Right lobe of liver (tissue), 6 donors: ENCODE measurements around the gene SLC25A13. TPM values are rescaled to one million over a fixed set of nuclear protein-coding genes. Genes with fewer than 3 reads are reported as not detected.
A peak's percentile ranks its signal among the peaks of the same experiment; 100 is the strongest.

Experiments
- ATAC-seq, 4 donors: fragments of 200-7000 bp; cut with Tn5 transposase; one replicate each; pipeline ENCODE4 v1.9.1; 2020; ENCODE audit warnings: mild to moderate bottlenecking in 4 of 4, moderate library complexity in 4 of 4
- DNase-seq, 3 donors: peaks; one replicate each; pipeline ENCODE4 v3.0.0-alpha.2; 2020
- H3K27ac ChIP-seq, 3 donors: fragments of 200-600 bp; one replicate each; pipeline ENCODE4 v1.8.0; 2022
- H3K27me3 ChIP-seq, 2 donors: fragments of 200-600 bp; one replicate each; pipeline ENCODE4 v1.8.0; 2022
- H3K36me3 ChIP-seq, 4 donors: fragments of 200-600 bp; sonication (generic) in 1 of 4; one replicate each; pipeline versions ENCODE4 v1.5.1 to v1.8.0; 2017 to 2022; ENCODE audit warnings: control low read depth in 1 of 4
- H3K4me1 ChIP-seq, 4 donors: fragments of 200-600 bp; sonication (generic) in 1 of 4; one replicate each; pipeline versions ENCODE4 v1.5.1 to v1.8.0; 2017 to 2022; ENCODE audit warnings: control low read depth in 1 of 4
- H3K4me3 ChIP-seq, 3 donors: fragments of 200-600 bp; one replicate each; pipeline ENCODE4 v1.8.0; 2022
- H3K9me3 ChIP-seq, 4 donors: fragments of 200-600 bp; sonication (generic) in 1 of 4; one replicate each; pipeline versions ENCODE4 v1.5.1 to v1.8.0; 2017 to 2022; ENCODE audit warnings: control low read depth in 1 of 4
- POLR2A ChIP-seq: fragments of 450-650 bp; IDR thresholded peaks from one replicate; pipeline ENCODE4 v1.6.1; 2017; ENCODE audit warnings: antibody characterized with exemption, mild to moderate bottlenecking
- WGBS: methylation state at CpG from one replicate; pipeline ENCODE4 v1.1.6; 2018; ENCODE audit warnings: low coverage, low lambda C conversion rate; ENCODE audit not compliant: insufficient coverage; ENCODE audit errors: missing lambda C conversion rate; 5-methylcytosine and 5-hydroxymethylcytosine counted together
- intact Hi-C, 2 donors: fragments of 100-400 bp; cut with DNase I; formaldehyde crosslinking; loops; one replicate each; pipeline versions ENCODE4 v1.11.2 to v1.14.1; 2022
- total RNA-seq, 6 experiments: library from RNA; depleted of rRNA in 2 of 6; stranded (reverse); fragments of >200 nt in 2 of 6; fragmentation: NEBNext Ultra II Directional in 3 of 6; extraction: Animal tissue kit (Norgen Biotek cat#: 25700) in 3 of 6; gene quantifications; one replicate each; pipeline versions ENCODE4 v1.1.0 to v1.2.4, GENCODE V29; 2016 to 2023
- TF ChIP-seq, protein P1 (sequence below), 4 donors: fragments of 200-600 bp in 3 of 4; fragments of 450-650 bp in 1 of 4; IDR thresholded peaks; one replicate each; pipeline versions ENCODE4 v1.5.1 to v1.8.0; 2016 to 2022; ENCODE audit warnings: antibody characterized with exemption in 4 of 4, mild to moderate bottlenecking in 2 of 4
- donor health status: DM: no; HTN: yes; CAD: no.
- donor health status: DM: no; HTN: no; CAD: no.
- donor health status: DM: no; HTN: no; CAD: no.
- donor health status: DM: no; HTN: yes; CAD: no.
- donor health status: DM: no; HTN: yes; CAD: no.

SLC25A13 gene
- total RNA-seq, 6 experiments from 2014 or later: 54.5 to 110 (median 83.0) TPM

DNA sequence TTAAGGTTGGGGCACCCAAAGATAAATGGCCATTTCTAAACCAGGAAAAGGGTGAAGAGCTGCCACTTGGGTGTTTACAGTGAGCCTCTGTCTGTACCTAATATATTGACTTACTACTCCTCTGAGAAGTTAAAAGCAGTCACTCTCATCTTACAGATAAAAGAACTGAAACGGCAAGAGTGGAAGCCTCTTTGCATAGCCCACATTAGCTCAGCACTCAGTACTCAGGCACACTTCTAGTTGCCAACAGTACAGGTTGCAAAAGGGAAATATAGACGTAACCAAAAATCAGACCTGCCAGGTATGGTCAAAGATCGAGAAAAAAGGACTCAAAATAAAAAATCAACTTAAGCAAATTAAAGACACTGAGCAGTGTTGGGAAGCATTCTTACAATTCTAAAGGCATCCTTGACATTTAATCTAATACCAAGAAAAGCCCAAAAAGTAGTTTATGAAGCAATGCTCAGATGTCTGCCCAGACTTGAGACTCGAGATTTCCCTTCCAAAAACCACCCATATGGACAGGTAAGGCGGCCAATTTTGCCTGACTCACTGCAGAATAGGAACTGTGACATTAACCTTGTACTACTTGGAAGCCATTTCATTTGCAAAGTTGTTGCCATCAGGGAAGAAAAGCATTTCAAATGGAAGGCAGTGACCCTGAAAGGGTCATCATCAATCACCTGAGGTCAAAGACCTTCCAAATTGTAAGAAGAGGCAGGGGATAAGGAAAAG is 139.3 kb downstream of the SLC25A13 start:
- peaks cover 0 to 38% (median 14%) of the 10 kb centered on the region in 4 donors for H3K36me3 ChIP-seq
- no peaks in the 10 kb centered on the region for H3K9me3 ChIP-seq
- peaks cover 0 to 10% (median 0%) of the 10 kb centered on the region in 4 donors for H3K4me1 ChIP-seq
- intact Hi-C loops: no loop called here
- H3K4me3 ChIP-seq: no peak overlapping the region
- no peak for DNase-seq
- whole genome bisulfite sequencing: 50% methylated on average over 4 of the region's 5 CpGs
- peak; percentile 46 to 76 (median 52) for ATAC-seq
- no peak overlapping the region for H3K27ac ChIP-seq
- no peaks in the 10 kb centered on the region for H3K27me3 ChIP-seq
- TF ChIP-seq, protein P1, sequence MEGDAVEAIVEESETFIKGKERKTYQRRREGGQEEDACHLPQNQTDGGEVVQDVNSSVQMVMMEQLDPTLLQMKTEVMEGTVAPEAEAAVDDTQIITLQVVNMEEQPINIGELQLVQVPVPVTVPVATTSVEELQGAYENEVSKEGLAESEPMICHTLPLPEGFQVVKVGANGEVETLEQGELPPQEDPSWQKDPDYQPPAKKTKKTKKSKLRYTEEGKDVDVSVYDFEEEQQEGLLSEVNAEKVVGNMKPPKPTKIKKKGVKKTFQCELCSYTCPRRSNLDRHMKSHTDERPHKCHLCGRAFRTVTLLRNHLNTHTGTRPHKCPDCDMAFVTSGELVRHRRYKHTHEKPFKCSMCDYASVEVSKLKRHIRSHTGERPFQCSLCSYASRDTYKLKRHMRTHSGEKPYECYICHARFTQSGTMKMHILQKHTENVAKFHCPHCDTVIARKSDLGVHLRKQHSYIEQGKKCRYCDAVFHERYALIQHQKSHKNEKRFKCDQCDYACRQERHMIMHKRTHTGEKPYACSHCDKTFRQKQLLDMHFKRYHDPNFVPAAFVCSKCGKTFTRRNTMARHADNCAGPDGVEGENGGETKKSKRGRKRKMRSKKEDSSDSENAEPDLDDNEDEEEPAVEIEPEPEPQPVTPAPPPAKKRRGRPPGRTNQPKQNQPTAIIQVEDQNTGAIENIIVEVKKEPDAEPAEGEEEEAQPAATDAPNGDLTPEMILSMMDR (IDR thresholded peaks at IDR 0.05): no peak
- TF ChIP-seq POLR2A: no peak

DNA sequence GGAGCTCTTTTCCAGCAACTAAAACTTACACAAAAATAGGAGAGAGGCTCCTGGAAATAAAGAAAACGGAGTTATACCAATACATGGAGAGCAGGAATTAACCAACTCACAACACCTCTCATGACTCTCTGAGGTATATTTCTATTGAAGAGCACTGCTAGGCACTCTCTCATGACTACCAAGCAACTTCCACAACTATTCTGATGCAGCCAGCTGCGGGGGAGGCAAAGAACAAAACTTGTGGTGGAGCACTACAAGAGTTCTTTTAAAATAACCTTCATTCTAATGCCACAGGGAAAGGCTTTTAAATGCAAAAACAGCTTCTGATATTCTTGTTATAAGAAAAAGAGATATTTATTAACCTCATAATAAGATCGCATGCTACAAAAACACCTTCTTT is 140.7 kb downstream of the SLC25A13 start:
- TF ChIP-seq, protein P1 (IDR thresholded peaks at IDR 0.05): no peak
- TF ChIP-seq POLR2A: no peak
- Histone ChIP-seq H3K4me1 (peaks cover 0 to 10% (median 0%) of the 10 kb centered on the region in 4 donors), H3K4me3 (no peak overlapping the region), H3K9me3 (no peaks in the 10 kb centered on the region), H3K27ac (no peak overlapping the region), H3K36me3 (peaks cover 0 to 43% (median 14%) of the 10 kb centered on the region in 4 donors), H3K27me3 (no peaks in the 10 kb centered on the region)
- WGBS: 84% methylated on average over 3 of the region's 3 CpGs
- intact Hi-C loops: no loop called here
- no peak for ATAC-seq
- no peak for DNase-seq

DNA sequence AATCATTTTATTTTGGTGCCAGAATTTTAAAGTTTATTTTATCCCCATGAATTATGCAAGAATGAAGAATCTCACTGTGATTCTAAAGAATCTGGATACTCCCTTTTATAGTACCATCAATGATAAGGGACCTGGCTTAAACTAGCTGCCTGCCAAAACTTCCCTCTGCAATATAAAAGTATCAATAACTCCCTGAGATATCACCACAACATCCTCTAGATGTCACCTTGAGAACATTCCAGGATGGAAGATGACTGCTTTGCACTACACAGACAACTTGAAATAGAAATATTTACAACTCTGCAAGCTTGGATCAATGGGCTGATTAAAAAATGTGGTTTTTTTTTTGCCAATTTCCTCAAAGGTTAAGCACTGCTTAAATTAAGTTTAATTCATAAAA is 142.1 kb downstream of the SLC25A13 start:
- Histone ChIP-seq H3K27ac (no peak overlapping the region), H3K9me3 (no peaks in the 10 kb centered on the region), H3K27me3 (no peaks in the 10 kb centered on the region), H3K4me1 (peaks cover 0 to 18% (median 0%) of the 10 kb centered on the region in 4 donors), H3K4me3 (no peak overlapping the region), H3K36me3 (peaks cover 0 to 37% (median 15%) of the 10 kb centered on the region in 4 donors)
- TF ChIP-seq, protein P1 (IDR thresholded peaks at IDR 0.05): no peak
- TF ChIP-seq POLR2A: no peak
- DNase-seq (no peak), ATAC-seq (peak in 1 of 4 donors; percentile 24)
- intact Hi-C loops: no loop called here

DNA sequence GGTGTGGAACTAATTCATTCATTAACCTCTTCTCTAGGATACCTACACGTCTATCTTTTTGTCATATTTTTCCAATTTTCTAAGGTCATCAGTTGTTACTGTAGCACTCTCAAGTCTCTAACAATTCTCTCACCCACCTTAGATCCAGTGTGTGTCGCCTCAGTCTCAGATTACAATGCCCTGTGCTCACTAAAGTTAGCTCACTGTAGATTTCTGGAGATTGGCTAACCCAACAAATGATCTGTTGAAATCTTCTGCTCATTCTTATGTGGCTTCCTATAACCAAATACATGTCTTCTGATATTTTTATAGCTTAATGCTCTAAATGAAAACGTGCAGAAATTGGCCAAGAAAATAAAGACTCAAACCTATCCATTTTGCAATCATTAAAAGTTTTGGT is 142.6 kb downstream of the SLC25A13 start:
- Histone ChIP-seq H3K4me3 (no peak overlapping the region), H3K27ac (no peak overlapping the region), H3K4me1 (peaks cover 0 to 19% (median 0%) of the 10 kb centered on the region in 4 donors), H3K36me3 (peaks cover 0 to 32% (median 11%) of the 10 kb centered on the region in 4 donors), H3K27me3 (no peaks in the 10 kb centered on the region), H3K9me3 (no peaks in the 10 kb centered on the region)
- no peak for ATAC-seq
- WGBS: 85% methylated on average over 3 of the region's 3 CpGs
- TF ChIP-seq, protein P1 (IDR thresholded peaks at IDR 0.05): no peak
- TF ChIP-seq POLR2A: no peak
- no peak for DNase-seq
- intact Hi-C loops: no loop called here
